Spleen (tissue), 11 donors: ENCODE data around the gene OPRD1. TPM values are rescaled to one million over a fixed set of nuclear protein-coding genes. Genes with fewer than 3 reads are reported as not detected.

ENCODE experiments used
- DNase-seq: peaks from one replicate; pipeline ENCODE4 v3.0.0-alpha.2; 2020
- H3K27ac ChIP-seq, 8 donors: fragments of 200-600 bp; sonication (generic) in 7 of 8; 1 replicate in 4 of 8; 2 replicates in 4 of 8; pipeline versions ENCODE4 v1.5.0 to v1.8.0; 2016 to 2021; ENCODE audit warnings: inconsistent platforms in 4 of 8, mild to moderate bottlenecking in 4 of 8, moderate library complexity in 1 of 8
- H3K27me3 ChIP-seq, 7 donors: fragments of 200-600 bp; sonication (generic) in 6 of 7; replicated peaks in 1 of 7; 1 replicate in 4 of 7; 2 replicates in 3 of 7; pipeline versions ENCODE4 v1.5.0 to v1.8.0; 2016 to 2021; ENCODE audit warnings: inconsistent platforms in 3 of 7, mild to moderate bottlenecking in 1 of 7
- H3K36me3 ChIP-seq, 6 donors: fragments of 200-600 bp; sonication (generic) in 5 of 6; 1 replicate in 4 of 6; 2 replicates in 2 of 6; pipeline versions ENCODE4 v1.5.0 to v1.8.0; 2016 to 2021; ENCODE audit warnings: inconsistent platforms in 2 of 6
- H3K4me1 ChIP-seq, 6 donors: fragments of 200-600 bp; sonication (generic) in 5 of 6; 1 replicate in 3 of 6; 2 replicates in 3 of 6; pipeline versions ENCODE4 v1.5.0 to v1.8.0; 2016 to 2021; ENCODE audit warnings: inconsistent platforms in 3 of 6
- H3K4me3 ChIP-seq, 8 donors: fragments of 200-600 bp; sonication (generic) in 7 of 8; 1 replicate in 4 of 8; 2 replicates in 4 of 8; pipeline versions ENCODE4 v1.5.0 to v1.8.0; 2016 to 2021; ENCODE audit warnings: inconsistent platforms in 4 of 8, mild to moderate bottlenecking in 4 of 8, moderate library complexity in 2 of 8
- H3K9me3 ChIP-seq, 8 donors: fragments of 200-600 bp; sonication (generic) in 7 of 8; 1 replicate in 4 of 8; 2 replicates in 4 of 8; pipeline versions ENCODE4 v1.5.0 to v1.8.0; 2016 to 2021; ENCODE audit warnings: inconsistent platforms in 4 of 8
- CTCF ChIP-seq, 11 experiments: fragments of 200-600 bp in 7 of 11; fragments of 450-650 bp in 4 of 11; sonication (generic) in 4 of 11; IDR thresholded peaks in 8 of 11; conservative IDR thresholded peaks in 3 of 11; 1 replicate in 7 of 11; 2 replicates in 4 of 11; pipeline versions ENCODE4 v1.4.0 to v1.8.0; 2016 to 2021; ENCODE audit warnings: antibody characterized with exemption in 11 of 11, inconsistent platforms in 4 of 11, mild to moderate bottlenecking in 1 of 11
- POLR2A ChIP-seq, 3 donors: fragments of 450-650 bp; IDR thresholded peaks; one replicate each; pipeline ENCODE4 v1.5.1; 2017; ENCODE audit warnings: antibody characterized with exemption in 3 of 3, mild to moderate bottlenecking in 1 of 3
- POLR2AphosphoS5 ChIP-seq, 3 donors: sonication (generic); formaldehyde crosslinking; IDR thresholded peaks; one replicate each; pipeline ENCODE4 v1.5.1; 2017; ENCODE audit warnings: antibody characterized with exemption in 3 of 3
- WGBS, 5 donors: extraction: QIAGEN DNeasy Blood & Tissue Kit in 3 of 5; methylation state at CpG; one replicate each; pipeline versions ENCODE4 v1.1.5 to v1.1.7; 2013 to 2018; 5-methylcytosine and 5-hydroxymethylcytosine counted together
- intact Hi-C: fragments of 100-400 bp; cut with DNase I; formaldehyde crosslinking; loops from one replicate; pipeline ENCODE4 v1.15.0; 2023; ENCODE audit warnings: low total_unique reads
- polyA plus RNA-seq, 3 donors: library from polyadenylated mRNA; stranded (reverse); fragments of 200-250 nt; gene quantifications; one replicate each; pipeline ENCODE4 v1.2.1, GENCODE V29; 2013
- total RNA-seq, 7 donors: library from RNA; depleted of rRNA in 3 of 7; stranded (reverse); fragments of >200 nt in 3 of 7; fragmentation: NEBNext Ultra II Directional in 4 of 7; extraction: Animal tissue kit (Norgen Biotek cat#: 25700) in 4 of 7; gene quantifications; one replicate each; pipeline versions ENCODE4 v1.1.0 to v1.2.1, GENCODE V29; 2016 to 2021
- donor health status: healthy with polysubstance abuse.
- donor health status: DM: no; HTN: no; CAD: no; lungs with moderate emphysema.
- donor health status: DM: no; HTN: no; CAD: no.
- donor health status: Bipolar disorder and iron deficiency.
- donor health status: healthy.
- donor health status: DM: no; HTN: no; CAD: no.
- donor health status: DM: yes; HTN: yes; CAD: no.

The OPRD1 gene
- total and polyA plus RNA-seq, 10 donors: not detected

- WGBS, 5 donors: 44 to 69% (median 64%) methylated on average over 2 of the region's 2 CpGs
- TF ChIP-seq POLR2AphosphoS5 (IDR thresholded peaks at IDR 0.05) (no peak), POLR2A (IDR thresholded peaks at IDR 0.05) (no peak), CTCF (IDR thresholded peaks at IDR 0.05 in 8 of 11, conservative IDR thresholded peaks at IDR 0.05 in 3 of 11) (no peak)
- Histone ChIP-seq H3K4me3 (no peak overlapping the region), H3K9me3 (peaks cover 0 to 5% (median 1%) of the 10 kb centered on the region in 8 donors), H3K36me3 (peaks cover 0 to 20% (median under 1%) of the 10 kb centered on the region in 6 donors), H3K27me3 (no peaks in the 10 kb centered on the region), H3K4me1 (peaks cover 8 to 25% (median 19%) of the 10 kb centered on the region in 6 donors), H3K27ac (peak overlapping the region in 3 of 8 donors; percentile 39 to 72 (median 53))
- DNase-seq: no peak
- intact Hi-C loops: no loop called here
Measured at GRCh38 chr1:28899267-28899666, 87.3 kb downstream of the OPRD1 start.

GRCh38 chr1:28900562-28900961 is 88.6 kb downstream of the OPRD1 start:
- WGBS, 5 donors: 88 to 96% (median 94%) methylated on average over 3 of the region's 3 CpGs
- Histone ChIP-seq H3K4me3 (no peak overlapping the region), H3K4me1 (peaks cover 8 to 25% (median 19%) of the 10 kb centered on the region in 6 donors), H3K27ac (no peak overlapping the region), H3K9me3 (peaks cover 0 to 11% (median 5%) of the 10 kb centered on the region in 8 donors), H3K27me3 (no peaks in the 10 kb centered on the region), H3K36me3 (peaks cover 0 to 7% (median 0%) of the 10 kb centered on the region in 6 donors)
- intact Hi-C loops: no loop called here
- no peak for DNase-seq
- no peak for TF ChIP-seq CTCF (IDR thresholded peaks at IDR 0.05 in 8 of 11, conservative IDR thresholded peaks at IDR 0.05 in 3 of 11)

DNA sequence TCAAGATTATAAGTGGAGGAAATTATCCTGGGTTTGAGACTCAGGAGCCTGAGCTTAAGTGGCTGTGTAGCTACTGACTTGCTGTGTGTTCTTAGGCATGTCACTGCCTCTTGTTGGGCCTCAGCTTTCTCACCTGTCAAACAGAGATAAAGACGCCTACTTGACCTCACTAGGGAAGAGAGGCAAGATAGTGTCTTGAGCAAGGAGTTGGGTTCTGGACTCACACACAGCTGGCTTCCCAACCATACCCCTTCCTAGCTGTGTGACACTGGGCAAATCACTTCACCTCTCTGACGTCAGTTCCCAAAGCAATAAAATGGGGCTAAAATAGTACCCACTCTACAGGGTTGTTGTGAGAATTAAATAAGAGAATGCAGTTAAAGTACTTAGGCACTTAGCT is 90.8 kb downstream of the OPRD1 start:
- Histone ChIP-seq H3K27ac (no peak overlapping the region), H3K36me3 (peaks cover 0 to 7% (median 0%) of the 10 kb centered on the region in 6 donors), H3K9me3 (peaks cover 0 to 11% (median 5%) of the 10 kb centered on the region in 8 donors), H3K4me1 (peaks cover 7 to 23% (median 18%) of the 10 kb centered on the region in 6 donors), H3K27me3 (no peaks in the 10 kb centered on the region), H3K4me3 (no peak overlapping the region)
- TF ChIP-seq CTCF (IDR thresholded peaks at IDR 0.05 in 8 of 11, conservative IDR thresholded peaks at IDR 0.05 in 3 of 11): no peak
- no peak for TF ChIP-seq POLR2AphosphoS5 (IDR thresholded peaks at IDR 0.05)
- no peak for TF ChIP-seq POLR2A (IDR thresholded peaks at IDR 0.05)
- DNase-seq: no peak
- WGBS, 5 donors: 86 to 100% (median 91%) methylated on average over 2 of the region's 2 CpGs
- intact Hi-C loops: no loop called here

- no peaks in the 10 kb centered on the region for H3K27me3 ChIP-seq
- intact Hi-C loops: no loop called here
- H3K9me3 ChIP-seq: peaks cover 0 to 11% (median 5%) of the 10 kb centered on the region in 8 donors
- TF ChIP-seq POLR2AphosphoS5 (IDR thresholded peaks at IDR 0.05) (no peak), POLR2A (IDR thresholded peaks at IDR 0.05) (no peak), CTCF (IDR thresholded peaks at IDR 0.05 in 8 of 11, conservative IDR thresholded peaks at IDR 0.05 in 3 of 11) (no peak)
- no peaks in the 10 kb centered on the region for H3K4me1 ChIP-seq
- 91 to 97% (median 95%) methylated on average over 8 of the region's 8 CpGs for WGBS, 5 donors
- no peak overlapping the region for H3K4me3 ChIP-seq
- DNase-seq: no peak
- no peak overlapping the region for H3K27ac ChIP-seq
- H3K36me3 ChIP-seq: peaks cover 0 to 7% (median 0%) of the 10 kb centered on the region in 6 donors
Measured at GRCh38 chr1:28905921-28906666, 94.1 kb downstream of the OPRD1 start.
